GM19467 (cell line): ENCODE results near the gene PEPD.
"Not testable (repeated sequence)": the region's sequence is repeated elsewhere in the genome, so short reads cannot be mapped to it uniquely, and the experiment has no call there.

Source experiments
- ATAC-seq: cut with Tn5 transposase; IDR thresholded peaks from one replicate; pipeline ENCODE4 v1.9.1; 2021; ENCODE audit warnings: mild to moderate bottlenecking, moderate library complexity; ENCODE audit not compliant: unreplicated experiment

PEPD gene

DNA sequence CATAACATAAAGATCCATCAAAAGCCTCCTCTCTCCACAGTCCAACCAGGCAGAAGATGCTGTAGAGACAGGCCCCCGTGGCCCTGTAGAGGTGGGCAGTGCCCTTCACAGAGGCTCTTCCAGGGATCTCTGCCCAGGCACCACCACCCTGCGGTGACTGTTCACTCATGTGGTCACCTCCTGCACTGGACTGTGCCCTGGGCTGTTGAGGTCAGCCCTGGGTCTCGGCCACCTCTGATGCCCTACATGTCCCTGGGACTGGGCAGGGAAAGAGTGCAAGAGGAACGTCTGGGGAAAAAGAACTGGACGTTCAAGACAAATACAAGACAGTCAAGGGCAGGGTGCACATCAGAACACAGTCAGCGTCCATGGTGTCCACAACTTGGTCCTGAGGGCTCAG, 22.3 kb downstream of the PEPD start:
- no peak for ATAC-seq

DNA sequence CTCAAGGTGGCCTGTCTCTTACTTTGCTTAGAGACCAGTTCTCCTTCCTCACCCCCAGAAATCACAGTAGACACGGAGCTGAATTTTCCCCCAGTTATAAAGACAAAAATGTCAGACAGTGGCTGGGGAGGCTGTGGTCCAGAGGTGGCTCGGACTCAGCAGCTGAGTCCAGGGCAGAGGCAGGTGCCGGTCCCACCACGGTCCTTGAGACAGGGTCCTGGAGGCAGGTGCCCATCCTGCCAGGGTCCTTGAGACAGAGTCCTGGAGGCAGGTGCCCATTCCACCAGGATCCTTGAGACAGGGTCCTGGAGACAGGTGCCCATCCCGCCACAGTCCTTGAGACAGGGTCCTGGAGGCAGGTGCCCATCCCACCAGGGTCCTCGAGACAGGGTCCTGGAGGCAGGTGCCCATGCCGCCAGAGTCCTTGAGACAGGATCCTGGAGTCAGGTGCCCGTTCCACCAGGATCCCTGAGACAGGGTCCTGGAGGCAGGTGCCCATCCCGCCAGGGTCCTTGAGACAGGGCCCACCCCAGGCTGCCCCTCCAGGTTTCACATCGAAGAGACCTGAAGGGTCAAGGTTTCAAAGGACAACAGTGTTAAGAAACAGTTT, 23.1 kb downstream of the PEPD start:
- no peak for ATAC-seq

DNA sequence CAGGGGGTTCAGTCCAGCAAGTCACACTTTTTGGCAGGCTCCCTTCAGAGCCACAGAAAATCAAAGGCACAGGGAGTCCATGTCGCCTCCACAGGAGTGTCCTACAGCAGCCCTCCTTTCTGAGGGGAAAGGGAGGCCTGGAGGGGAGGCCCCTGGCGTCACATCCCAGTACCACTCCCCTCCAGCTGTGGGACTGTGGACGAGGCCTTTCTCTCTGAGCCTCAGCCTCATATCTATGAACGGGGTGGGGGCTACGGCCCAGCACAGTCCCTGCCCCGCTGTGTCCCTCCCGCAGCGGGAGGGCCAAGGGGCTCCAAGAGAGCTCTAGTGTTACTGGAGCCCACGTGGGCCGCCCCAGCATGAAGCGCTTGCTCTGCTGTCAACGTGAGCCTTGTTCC, 23.8 kb downstream of the PEPD start:
- no peak for ATAC-seq

GRCh38 chr19:33497131-33497777, 24.3 kb downstream of the PEPD start:
- ATAC-seq = no peak

DNA sequence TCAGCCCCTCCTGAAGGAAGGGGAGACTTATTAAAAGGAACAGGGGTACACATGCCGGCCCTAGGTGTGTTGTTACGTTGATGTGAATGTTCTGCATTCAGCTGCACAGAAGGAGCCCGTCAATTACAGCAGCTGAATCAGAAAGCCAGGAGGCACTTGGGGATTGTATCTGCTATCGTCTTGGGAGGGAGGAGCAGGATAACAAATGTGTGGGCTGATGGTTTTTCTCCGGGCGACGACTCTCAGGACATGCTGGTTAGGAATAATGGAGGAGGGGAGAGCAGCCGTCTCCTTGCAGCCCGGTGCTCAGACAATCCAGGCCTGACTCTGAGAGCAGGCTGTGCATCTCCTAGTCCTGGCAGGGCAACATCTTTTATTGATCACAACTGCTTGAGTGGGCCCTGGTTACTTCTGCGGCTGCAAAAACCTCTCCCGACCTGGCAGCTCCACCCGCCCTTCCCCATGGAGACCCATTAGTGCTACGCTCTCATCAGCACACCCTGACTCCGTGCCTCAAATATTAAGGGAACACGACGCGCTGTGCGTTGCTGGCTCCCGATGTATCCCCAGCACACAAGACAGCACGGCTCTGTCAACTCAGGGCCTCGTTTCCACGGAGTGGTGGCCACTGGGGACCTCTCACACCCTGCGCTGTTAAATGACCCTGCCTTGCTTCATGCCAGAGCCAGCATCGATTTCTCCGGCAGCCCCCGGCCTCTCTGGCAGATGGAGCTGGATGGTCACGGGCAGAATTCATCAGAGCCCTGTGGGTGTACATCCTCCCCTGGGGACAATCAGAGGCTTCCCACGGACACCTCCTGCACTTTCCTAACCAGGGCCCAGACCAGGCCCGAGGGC, 25.3 kb downstream of the PEPD start:
- no peak for ATAC-seq

DNA sequence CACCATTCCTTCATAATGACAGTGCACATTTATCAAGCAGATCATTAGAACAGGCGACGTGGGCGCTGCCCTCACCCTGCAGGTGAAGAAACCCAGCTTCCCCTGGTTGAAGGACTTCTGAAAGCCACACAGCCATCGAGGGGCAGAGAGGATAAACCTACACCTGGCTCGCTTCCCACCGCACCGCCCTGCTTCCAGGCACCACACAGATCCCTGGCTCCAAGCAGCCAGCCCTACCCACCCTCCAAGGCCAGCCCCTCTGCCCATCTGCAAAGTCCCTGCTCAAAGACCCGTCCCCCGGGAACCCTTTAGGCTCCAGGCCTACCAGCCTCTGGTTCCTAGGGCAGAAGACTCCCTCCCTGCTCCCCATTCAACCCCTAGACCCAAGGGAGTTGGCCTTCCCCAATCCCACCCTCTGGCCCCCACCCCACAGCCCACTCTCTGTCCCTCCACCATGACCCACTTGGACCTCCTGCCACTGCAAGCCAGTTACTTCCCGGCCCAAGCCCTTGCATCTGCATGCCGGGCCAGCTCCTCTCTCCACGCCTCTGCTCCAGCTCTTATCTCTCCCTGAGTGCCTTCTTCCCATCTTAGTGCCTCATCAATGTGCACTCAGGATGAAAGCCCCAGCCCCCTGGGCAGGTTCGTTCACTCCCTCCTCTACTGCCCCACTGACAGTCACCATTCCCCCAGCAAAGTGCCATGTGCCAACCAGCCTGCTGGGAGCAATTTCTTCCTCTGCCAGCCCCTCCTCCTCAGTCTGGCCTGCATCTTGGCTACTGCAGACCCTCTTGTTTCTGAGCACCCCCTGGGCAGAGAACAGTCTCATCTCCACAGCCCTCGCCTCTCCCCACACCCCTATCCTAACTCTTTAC, 28.0 kb downstream of the PEPD start:
- ATAC-seq = no peak

DNA sequence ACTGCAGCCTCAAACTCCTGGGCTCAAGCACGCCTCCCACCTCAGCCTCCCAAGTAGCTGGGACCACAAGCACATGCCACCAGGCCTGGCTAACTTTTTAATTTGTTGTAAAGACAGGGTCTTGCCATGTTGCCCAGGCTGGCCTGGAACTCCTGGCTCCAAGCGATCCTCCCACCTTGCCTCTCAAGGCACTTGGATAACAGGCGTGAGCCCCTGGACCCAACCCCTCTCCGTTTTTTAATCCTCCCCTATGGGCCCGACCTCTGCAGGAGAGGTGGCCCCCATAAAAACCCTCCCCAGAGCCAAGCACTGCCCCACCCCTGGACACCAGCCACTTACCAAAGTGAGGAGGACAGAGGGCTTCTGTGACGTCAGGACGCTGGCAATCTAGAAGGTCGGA, 28.6 kb downstream of the PEPD start:
- ATAC-seq = no peak

GRCh38 chr19:33492090-33492489, 29.5 kb downstream of the PEPD start:
- ATAC-seq = no peak

DNA sequence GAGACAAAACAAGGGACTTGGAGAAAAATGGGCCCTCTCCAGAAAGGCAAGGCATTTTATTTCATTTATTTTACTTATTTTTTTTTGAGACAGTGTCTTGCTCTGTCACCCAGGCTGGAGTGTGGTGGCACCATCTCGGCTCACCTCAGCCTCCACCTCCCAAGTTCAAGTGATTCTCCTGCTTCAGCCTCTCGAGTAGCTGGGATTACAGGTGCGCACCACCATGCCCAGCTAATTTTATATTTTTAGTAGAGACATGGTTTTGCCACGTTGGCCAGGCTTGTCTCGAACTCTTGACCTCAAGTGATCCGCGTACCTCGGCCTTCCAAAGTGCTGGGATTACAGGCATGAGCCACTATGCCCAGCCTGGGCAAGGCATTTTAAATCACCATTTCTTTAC, 31.0 kb downstream of the PEPD start:
- ATAC-seq = not testable (repeated sequence)

GRCh38 chr19:33490041-33490451, 31.5 kb downstream of the PEPD start:
- no peak for ATAC-seq

- no peak for ATAC-seq
These were observed 32.8 kb downstream of the PEPD start for GRCh38 chr19:33488826-33489225.

DNA sequence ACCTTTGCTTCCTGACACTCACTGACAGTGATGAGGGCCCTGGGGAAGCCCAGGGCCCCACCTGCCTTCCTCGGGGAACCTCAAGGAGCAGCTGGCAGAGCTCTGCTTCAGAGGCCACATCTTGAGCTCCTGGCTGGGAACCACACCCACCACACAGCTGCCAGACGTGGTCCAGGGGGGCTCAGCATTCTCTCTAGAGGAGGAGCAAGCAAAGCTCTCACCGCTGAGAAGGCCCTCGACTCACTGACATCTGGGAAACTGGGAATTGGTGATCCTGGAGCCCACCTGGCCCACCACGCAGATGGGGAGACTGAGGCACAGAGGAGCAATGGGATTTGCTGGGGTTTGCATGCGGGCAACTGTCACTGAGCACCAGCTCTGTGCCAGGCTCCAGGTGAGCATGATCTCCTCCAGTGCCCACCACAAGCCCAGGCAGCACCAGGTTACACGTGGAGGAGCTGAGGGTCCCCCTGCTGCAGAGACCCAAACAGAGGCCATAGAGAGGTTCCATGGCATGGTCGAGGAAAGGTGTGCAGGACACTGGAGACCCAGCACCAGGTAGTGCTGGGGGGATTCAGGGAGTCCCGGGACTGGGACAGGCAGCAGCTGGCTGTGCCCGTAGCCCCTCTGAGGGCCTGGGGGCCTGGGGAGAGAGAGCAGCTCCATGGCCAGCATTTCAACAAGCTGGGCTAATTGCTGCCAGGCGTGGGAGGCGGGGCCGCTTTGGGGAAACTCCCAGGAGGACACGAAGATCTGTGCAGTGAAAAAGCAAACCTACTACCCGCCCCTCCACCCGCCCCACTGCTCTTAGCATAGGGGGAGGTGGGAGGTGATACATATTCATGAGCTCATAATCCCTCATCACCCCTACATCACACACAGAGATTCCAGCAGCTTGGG, 33.4 kb downstream of the PEPD start:
- ATAC-seq = no peak

- no peak for ATAC-seq
These were observed 34.4 kb downstream of the PEPD start for GRCh38 chr19:33486936-33487811.

- ATAC-seq = no peak
These were observed 35.2 kb downstream of the PEPD start for GRCh38 chr19:33486407-33486806.

DNA sequence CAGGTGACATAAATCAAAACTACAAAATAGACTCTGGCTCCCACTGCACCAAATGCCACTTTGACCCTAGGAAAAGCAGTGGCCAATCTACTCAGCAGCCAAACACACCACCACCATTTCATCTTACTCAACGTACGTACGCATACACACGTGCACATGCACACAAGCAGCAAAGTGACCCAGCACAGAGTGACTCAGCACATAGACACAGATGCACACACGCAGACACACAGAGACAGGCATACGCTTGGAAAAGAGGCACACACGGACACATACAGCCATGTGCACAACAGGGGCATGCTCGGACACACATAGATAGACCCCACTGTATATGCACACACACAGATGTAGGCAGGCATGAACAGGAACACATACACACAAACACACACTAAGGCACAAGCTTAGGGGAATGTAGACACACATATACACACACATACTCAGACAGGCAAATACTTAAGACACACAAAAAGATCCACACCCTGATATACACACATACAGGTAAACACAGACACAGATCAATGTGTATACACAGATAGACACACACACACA, 37.3 kb downstream of the PEPD start:
- ATAC-seq = no peak

DNA sequence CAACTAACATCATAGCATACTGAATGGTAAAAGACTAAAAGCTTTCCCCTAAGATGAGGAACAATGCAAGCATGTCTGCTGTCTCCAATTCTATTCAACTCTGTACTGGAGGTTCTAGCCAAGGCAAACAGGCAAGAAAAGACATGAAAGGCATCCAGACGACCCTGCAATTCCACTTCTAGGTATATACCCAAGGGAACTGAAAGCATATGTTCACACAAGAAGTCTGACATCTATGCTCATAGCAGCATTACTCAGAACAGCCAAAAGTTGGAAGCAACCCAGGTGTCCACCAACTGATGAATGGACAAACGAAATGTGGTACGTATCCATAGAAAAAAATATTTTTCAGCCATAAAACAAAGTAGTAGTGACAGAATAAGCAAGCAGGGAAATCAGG, 39.1 kb downstream of the PEPD start:
- ATAC-seq = no peak

- ATAC-seq = no peak
These were observed 39.7 kb downstream of the PEPD start for GRCh38 chr19:33481863-33482262.

- ATAC-seq = not testable (repeated sequence)
These were observed 42.0 kb downstream of the PEPD start for GRCh38 chr19:33479570-33479969.

DNA sequence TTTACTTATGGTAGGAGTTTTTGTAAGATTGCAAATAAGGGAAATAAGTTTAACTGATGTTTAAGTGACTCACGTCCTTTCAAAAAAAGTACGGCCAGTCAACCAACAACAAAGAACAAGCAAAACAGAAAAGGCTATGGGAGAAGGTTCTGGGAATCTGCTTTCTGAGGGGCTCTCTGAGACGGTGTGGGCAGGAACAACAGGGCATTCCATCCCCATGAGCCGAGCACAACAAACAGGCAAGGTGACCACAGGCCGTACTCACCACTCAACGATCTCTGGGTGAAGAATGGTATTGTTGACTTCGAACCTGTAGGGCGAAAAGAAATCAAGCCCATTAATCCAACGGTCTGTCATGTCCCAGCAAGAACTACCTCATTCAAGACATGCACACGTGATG, 43.8 kb downstream of the PEPD start:
- ATAC-seq = no peak
